ENCODE results near the gene RBFOX1. TPM values are rescaled to one million over a fixed set of nuclear protein-coding genes. Genes with fewer than 3 reads are reported as not detected.

Gene RBFOX1
- total RNA-seq, 1 donor from 2014 or later = not detected

DNA sequence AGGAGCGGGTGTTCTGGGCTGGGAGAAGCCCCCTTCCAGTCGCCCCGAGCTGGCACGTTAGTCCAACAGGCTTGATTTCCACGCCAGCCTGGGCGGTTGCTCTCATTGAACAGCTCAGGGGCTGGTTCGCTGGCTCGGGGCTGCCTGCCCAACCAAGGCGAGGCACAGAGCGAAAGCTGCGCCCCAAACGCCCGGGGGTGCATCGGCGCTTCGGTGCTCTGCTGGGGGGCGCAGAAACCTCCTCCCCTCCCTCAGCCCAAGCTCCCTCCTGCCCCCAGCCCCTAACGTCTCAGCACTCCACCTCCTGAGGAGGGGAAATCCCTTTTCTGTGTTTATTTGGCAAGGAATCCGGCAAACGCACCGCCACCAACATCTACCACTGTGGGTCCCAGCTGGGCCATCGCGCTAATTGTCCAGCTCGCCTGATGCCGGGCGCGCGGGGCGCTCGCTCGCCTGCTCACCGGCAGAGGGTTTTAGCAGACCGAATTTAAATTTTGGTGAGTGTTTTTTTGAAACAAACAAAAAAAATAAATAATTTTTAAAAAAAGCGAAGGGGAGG, 29.5 kb upstream of the RBFOX1 start:
- Histone ChIP-seq H3K4me1 (no peaks in the 10 kb centered on the region), H3K4me3 (no peak overlapping the region), H3K27me3 (no peaks in the 10 kb centered on the region), H3K27ac (no peak overlapping the region), H3K9me3 (no peaks in the 10 kb centered on the region), H3K36me3 (no peaks in the 10 kb centered on the region)
- intact Hi-C loops (cut with DNase I) = no loop called here
- DNase-seq (ENCODE audit: low spot score in 2 of 2) = no peak
- no peak for TF ChIP-seq CTCF (IDR thresholded peaks at IDR 0.05)

DNA sequence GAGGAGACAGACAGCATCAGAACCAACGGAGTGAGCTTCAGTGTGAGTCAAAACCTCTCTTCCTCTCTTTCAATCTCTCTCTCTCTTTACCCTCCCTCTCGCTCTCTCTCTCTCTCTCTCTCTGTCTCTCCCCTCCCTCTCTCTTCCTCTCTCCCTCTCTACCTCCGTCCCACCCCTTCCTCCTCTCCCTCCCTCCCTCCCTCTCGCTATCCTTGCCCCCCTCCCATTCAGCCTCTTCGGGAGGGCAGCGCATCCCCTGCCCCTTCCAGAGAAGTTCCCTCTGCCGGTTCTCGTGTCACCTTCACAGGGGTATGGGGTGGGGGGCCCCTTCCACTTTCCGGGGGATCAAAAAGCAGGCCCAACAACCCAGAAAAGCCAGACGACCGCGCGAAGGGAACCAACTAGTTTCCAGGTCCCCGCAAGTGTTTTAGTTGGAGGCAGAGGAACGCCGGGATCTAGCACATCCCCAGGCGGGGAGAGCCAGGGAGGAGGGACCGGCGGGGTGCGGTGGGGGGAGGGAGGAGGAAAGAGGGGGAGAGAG, 28.9 kb upstream of the RBFOX1 start:
- no peak overlapping the region for H3K4me3 ChIP-seq
- no peak overlapping the region for H3K27ac ChIP-seq
- DNase-seq (ENCODE audit: low spot score in 2 of 2) = no peak
- TF ChIP-seq CTCF (IDR thresholded peaks at IDR 0.05) = no peak
- no peaks in the 10 kb centered on the region for H3K4me1 ChIP-seq
- intact Hi-C loops (cut with DNase I) = no loop called here
- H3K27me3 ChIP-seq = no peaks in the 10 kb centered on the region
- no peaks in the 10 kb centered on the region for H3K9me3 ChIP-seq
- H3K36me3 ChIP-seq = no peaks in the 10 kb centered on the region

- TF ChIP-seq CTCF (IDR thresholded peaks at IDR 0.05) = no peak
- intact Hi-C loops (cut with DNase I) = no loop called here
- no peak overlapping the region for H3K4me3 ChIP-seq
Observed at GRCh38 chr16:7304279-7304678, 28.4 kb upstream of the RBFOX1 start.

GRCh38 chr16:7304958-7305357, 27.7 kb upstream of the RBFOX1 start:
- no peak for DNase-seq (ENCODE audit: low spot score in 2 of 2)
- no peak for TF ChIP-seq CTCF (IDR thresholded peaks at IDR 0.05)
- no peaks in the 10 kb centered on the region for H3K9me3 ChIP-seq
- no peak overlapping the region for H3K4me3 ChIP-seq
- H3K36me3 ChIP-seq = no peaks in the 10 kb centered on the region
- H3K27ac ChIP-seq = no peak overlapping the region
- no peaks in the 10 kb centered on the region for H3K27me3 ChIP-seq
- intact Hi-C loops (cut with DNase I) = no loop called here
- no peaks in the 10 kb centered on the region for H3K4me1 ChIP-seq

More at GRCh38 chr16:7304279-7304678, 28.4 kb upstream of the RBFOX1 start:
- H3K9me3 ChIP-seq = no peaks in the 10 kb centered on the region
- H3K36me3 ChIP-seq = no peaks in the 10 kb centered on the region
- no peaks in the 10 kb centered on the region for H3K27me3 ChIP-seq
- DNase-seq (ENCODE audit: low spot score in 2 of 2) = no peak
- H3K4me1 ChIP-seq = no peaks in the 10 kb centered on the region
- H3K27ac ChIP-seq = no peak overlapping the region

DNA sequence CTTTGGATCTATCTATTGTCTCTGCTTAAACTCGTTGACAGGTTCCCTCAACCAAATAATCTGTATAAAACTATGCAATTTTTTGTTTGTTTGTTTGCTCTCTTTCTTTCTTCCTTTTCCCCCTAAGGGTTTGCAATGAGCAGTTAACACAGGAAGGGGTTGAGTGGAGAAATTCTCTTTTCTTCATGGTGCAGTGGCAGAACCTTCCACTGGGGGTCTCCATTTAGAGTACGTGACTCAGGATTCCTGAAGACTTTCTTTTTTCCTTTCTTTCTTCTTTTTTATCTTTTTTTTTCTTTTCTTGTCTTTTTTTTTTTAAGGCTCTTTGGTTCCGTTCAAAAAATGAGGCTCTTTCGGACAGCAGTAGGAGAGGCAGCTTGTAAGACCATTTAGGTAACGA, 19.5 kb upstream of the RBFOX1 start:
- Histone ChIP-seq H3K4me1 (no peaks in the 10 kb centered on the region), H3K27me3 (no peaks in the 10 kb centered on the region), H3K36me3 (no peaks in the 10 kb centered on the region), H3K4me3 (no peak overlapping the region), H3K27ac (no peak overlapping the region), H3K9me3 (no peaks in the 10 kb centered on the region)
- no peak for TF ChIP-seq CTCF (IDR thresholded peaks at IDR 0.05)
- intact Hi-C loops (cut with DNase I) = no loop called here
- DNase-seq (ENCODE audit: low spot score in 2 of 2) = no peak

DNA sequence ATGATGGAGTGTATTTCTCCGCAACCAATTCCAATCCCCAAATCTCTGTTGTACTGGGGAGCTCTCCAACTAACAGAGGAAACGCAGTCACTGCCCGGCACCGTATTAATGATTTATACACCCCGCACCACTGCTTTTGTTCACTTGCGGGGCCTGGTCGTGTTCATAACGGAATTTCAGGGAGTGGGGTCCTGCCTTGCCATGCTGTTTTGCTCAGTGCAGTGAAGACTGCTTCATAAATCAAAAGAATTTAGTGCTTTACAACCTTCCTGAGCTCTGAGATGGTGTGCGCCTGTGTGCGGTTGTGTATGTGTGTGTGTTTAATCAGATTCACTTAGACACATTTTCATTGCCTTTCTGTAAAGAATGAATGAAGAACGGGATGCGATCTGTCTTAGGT, 18.5 kb upstream of the RBFOX1 start:
- no peak for DNase-seq (ENCODE audit: low spot score in 2 of 2)
- no peak for TF ChIP-seq CTCF (IDR thresholded peaks at IDR 0.05)
- no peaks in the 10 kb centered on the region for H3K4me1 ChIP-seq
- H3K27me3 ChIP-seq = no peaks in the 10 kb centered on the region
- no peaks in the 10 kb centered on the region for H3K9me3 ChIP-seq
- intact Hi-C loops (cut with DNase I) = no loop called here
- no peaks in the 10 kb centered on the region for H3K36me3 ChIP-seq
- H3K4me3 ChIP-seq = no peak overlapping the region
- H3K27ac ChIP-seq = no peak overlapping the region
